ENCODE data around the gene ECE1.

ECE1 gene

DNA sequence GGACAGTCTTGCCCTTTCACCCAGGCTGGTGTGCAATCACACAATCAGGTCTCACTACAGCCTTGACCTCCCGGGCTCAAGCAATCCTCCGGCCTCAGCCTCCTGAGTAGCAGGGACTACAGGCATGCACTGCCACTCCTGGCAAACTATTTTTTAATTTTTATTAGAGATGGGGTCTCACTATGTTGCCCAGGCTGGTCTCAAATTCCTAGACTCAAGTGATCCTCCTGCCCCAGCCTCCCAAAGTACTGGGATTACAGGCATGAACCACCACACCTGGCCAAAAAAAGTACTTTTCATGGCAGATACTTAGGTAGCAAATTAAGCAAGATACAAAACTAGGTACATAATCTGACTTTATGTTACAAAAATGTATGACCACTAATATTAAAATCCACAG, 121.8 kb downstream of the ECE1 start:
- H3K36me3 ChIP-seq (replicated peaks) = peaks cover 17% of the 10 kb centered on the region
- no peak overlapping the region for H3K27ac ChIP-seq
- H3K27me3 ChIP-seq (replicated peaks) = no peaks in the 10 kb centered on the region
- TF ChIP-seq, protein P1, sequence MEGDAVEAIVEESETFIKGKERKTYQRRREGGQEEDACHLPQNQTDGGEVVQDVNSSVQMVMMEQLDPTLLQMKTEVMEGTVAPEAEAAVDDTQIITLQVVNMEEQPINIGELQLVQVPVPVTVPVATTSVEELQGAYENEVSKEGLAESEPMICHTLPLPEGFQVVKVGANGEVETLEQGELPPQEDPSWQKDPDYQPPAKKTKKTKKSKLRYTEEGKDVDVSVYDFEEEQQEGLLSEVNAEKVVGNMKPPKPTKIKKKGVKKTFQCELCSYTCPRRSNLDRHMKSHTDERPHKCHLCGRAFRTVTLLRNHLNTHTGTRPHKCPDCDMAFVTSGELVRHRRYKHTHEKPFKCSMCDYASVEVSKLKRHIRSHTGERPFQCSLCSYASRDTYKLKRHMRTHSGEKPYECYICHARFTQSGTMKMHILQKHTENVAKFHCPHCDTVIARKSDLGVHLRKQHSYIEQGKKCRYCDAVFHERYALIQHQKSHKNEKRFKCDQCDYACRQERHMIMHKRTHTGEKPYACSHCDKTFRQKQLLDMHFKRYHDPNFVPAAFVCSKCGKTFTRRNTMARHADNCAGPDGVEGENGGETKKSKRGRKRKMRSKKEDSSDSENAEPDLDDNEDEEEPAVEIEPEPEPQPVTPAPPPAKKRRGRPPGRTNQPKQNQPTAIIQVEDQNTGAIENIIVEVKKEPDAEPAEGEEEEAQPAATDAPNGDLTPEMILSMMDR (IDR thresholded peaks at IDR 0.05; ENCODE audit: low read depth, low read length, missing control alignments) = no peak
- in situ Hi-C loops (cut with HindIII; ENCODE audit: low pct_ligation_motif_present, low sequenced_read_pairs) = no loop called here
- no peak overlapping the region for H3K4me3 ChIP-seq (ENCODE audit: low read depth, low read length)
- no peak for DNase-seq

All from brain microvascular endothelial cell (primary cell).